ENCODE results near the gene GRIK3.

GRIK3 gene

GRCh38 chr1:36794460-36794859, 239.9 kb downstream of the GRIK3 start:
- DNase-seq (ENCODE audit: low spot score), result no peak
- no peak for FAIRE-seq

GRCh38 chr1:36793452-36793851, 240.9 kb downstream of the GRIK3 start:
- peak; percentile 77 for FAIRE-seq
- no peak for DNase-seq (ENCODE audit: low spot score)

DNA sequence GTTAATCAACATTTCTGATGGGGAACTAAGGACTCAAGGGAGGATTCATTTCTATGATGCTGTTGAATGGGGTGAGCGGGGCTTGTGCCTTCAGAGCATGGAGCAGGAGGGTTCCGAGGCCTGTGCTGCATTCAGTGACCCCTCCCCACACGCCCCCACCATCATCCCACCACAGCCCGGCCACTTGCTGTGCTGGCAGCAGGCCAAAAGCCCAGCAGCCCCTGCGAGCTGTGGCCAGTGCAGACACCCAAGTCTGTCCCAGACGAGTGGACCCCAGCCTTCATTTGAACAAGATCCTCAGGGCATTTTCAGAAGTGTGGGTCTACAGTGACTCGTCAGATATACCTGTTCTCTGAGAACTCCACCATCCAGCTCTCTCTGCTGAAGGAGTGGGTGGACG, 242.0 kb downstream of the GRIK3 start:
- no peak for FAIRE-seq
- DNase-seq (ENCODE audit: low spot score), result no peak

DNA sequence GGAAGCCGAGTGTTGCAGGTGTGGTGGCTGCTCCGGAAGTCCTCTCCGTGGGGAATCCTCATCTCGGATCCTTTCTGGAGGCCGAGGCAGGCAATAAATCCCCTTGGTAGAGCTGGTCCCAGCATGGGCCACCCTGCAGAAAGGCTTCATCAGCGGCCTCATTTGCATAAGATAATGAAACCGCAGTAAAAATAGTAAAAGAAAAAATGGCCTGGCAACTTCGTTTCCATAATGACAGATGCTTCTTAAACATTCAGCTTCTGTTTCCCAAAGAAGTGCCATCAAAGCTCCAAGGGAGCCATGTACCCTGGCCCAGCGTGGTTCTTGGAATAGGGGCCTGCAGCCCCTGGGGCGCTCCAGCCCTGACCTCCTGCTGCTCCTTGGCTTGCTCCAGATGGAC, 244.1 kb downstream of the GRIK3 start:
- no peak for DNase-seq (ENCODE audit: low spot score)
- no peak for FAIRE-seq

DNA sequence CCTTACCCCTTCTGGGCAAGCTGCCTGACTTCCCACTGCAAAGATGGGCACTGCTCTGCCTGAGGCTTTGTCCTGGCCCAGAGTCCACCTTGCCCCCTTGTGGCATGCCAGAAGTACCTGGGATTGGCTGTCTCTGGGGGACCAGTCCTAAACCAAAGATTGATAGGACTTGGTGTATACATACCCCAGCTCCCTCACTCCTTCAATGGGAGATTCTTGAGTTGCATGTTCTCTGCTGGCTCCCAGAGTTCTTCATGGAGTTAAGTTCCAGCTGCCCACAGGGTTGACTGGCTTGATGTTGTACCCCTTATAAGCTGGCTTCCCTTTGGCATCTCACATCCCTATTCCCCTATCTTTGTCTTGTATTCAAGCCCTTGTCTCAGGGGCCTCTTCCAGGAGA, 244.8 kb downstream of the GRIK3 start:
- FAIRE-seq (no peak), DNase-seq (ENCODE audit: low spot score) (no peak)

DNA sequence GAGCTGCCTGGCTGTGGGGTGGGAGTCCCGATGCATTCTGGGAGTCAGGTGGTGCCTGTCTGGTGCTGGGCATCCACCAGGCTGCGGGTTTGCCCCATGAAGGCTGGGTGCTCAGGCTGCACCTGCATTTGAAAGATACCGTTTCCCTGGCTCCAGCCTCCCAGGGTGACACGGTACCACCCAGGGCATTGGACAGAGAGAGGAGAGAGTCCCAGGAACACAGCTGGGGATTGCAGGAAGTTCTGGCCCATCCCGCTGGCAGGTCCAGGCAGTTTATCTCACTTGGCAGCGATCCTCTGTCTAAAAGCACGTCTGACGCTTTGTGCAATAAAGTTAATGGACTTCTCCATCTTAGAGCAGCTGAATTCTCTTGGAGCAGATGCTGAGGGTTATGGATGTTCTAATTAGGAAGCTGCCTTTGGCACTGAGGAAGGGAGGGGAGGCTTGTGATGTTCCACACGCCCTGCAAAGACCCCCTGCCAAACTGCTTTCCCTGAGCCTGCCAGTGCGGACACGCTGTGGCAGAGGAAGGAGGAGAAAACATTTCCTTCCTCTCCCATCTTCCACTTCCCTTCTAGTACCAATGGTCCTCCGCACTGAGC, 246.9 kb downstream of the GRIK3 start:
- no peak for FAIRE-seq
- no peak for DNase-seq (ENCODE audit: low spot score)

GRCh38 chr1:36786425-36786824, 247.9 kb downstream of the GRIK3 start:
- no peak for FAIRE-seq

DNA sequence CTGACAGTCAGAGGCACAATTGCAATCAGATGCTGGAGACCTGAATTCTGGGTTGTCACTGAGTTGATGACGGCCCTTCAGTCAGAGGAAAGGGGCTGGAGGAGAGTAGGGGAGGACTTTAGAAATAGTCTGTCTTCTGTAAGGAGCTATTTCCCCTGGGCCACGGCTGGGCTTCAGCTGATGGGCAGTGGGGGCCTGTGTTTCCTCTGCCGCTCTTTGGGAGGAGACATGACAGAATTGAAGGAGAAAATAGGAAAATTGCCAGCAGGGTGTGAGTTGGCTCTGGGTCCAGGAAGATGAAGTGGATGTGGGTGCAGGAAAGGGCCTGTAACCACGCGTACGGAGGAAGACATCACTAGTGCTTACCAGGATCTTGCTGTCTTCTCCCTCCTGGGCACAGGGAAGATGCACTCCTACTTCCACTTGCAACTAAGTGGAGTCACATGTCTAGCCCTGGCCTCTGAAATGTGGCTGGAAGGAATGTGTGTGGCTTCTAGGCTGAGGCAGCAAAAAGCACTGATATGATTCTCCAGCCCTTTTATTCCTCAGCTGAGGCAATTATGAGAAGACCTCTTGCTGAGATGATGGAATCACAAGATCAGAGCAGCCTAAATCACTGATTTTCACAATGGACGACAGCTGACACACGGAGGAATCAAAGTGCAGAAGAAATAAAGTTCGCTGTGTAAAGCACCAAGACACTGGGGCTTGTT, 250.0 kb downstream of the GRIK3 start:
- FAIRE-seq, result no peak

More at GRCh38 chr1:36786425-36786824, 247.9 kb downstream of the GRIK3 start:
- DNase-seq (ENCODE audit: low spot score), result no peak

DNA sequence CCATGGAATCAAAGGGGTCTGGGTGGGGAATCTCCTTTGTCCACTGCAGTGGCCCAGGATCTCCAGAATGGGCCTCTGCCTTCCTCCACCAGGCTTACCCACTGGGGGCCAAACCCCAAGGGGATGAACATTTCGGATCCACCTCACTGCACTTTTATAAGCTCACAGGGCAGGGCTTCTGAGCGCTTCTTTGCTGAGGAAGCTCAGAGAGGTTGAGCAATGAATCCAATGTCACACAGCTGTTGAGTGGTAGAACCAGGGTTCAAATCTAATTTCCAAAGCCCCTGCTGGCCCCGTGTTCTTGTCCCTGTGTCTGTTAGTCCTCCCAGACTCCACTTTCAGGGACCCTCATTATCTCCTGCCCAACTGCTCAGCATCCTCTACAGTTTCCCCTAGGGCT, 250.8 kb downstream of the GRIK3 start:
- FAIRE-seq (no peak), DNase-seq (ENCODE audit: low spot score) (no peak)

More for the DNA sequence above, 250.0 kb downstream of the GRIK3 start:
- no peak for DNase-seq (ENCODE audit: low spot score)

- DNase-seq (ENCODE audit: low spot score) (no peak), FAIRE-seq (no peak)
These were observed 251.5 kb downstream of the GRIK3 start for GRCh38 chr1:36782785-36783184.

- FAIRE-seq (no peak), DNase-seq (ENCODE audit: low spot score) (no peak)
These were observed 252.2 kb downstream of the GRIK3 start for GRCh38 chr1:36782085-36782484.

DNA sequence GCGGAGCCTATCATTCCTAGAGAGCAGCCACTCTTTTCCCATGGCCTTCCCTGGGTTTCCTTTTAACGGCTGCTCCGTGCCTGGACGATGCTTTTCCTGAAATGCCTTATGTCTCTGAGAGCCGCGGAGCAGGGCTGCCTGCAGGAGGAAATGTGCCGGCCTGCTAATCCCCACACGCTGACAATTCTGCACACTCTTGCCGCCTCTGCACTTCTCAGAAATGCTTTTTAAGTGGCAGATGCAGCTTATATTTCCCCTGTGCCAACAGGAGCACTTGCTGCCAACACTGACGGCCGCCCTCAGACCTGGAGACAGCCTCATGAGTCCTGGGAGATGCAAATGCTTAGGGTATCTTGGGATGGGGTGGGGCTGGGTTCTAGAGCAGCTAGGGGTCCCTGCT, 253.2 kb downstream of the GRIK3 start:
- FAIRE-seq (no peak), DNase-seq (ENCODE audit: low spot score) (no peak)

- DNase-seq (ENCODE audit: low spot score) (no peak), FAIRE-seq (no peak)
These were observed 255.6 kb downstream of the GRIK3 start for GRCh38 chr1:36778740-36779139.

DNA sequence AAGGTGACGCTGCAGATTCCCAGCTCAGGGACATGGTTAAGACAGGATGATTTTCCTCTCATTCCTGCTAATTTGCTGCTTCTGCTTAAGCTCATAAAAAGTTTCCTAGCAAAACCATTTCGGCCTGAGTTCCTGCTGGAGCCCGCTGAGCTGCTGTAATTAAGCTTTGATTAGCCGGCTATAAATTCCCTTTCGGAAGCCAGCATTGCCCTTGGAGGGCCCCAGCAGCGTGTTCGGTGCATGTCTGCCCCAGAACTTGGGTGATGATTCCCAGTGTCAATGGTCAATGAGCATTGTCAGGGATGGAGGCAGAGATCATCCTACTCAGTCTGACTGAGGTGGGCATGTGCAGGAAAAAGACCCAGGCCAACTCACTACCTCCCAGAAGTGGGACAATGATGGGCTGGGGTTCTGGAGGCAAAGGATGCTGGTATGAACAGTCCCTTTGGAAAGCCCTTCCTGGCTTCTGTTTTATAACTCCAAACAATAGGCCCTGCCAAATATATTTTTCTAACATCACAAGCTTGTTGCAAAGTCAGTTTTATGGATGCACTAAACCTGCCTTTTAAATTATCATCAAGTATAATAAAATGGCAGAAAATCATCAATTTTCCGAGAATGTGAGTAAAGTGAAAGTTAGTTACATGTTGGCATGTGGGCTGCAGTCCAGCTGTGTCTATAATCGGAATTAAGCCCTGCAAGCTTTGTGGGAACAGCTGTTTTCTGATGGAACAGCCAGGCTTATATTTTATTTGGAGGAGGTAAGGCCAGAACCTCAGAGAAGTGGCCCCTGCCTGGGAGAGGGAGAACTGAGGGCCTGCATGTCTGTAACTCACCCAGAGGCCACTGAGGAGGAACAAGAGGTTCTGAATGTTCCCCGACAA, 257.1 kb downstream of the GRIK3 start:
- FAIRE-seq (no peak), DNase-seq (ENCODE audit: low spot score) (no peak)

DNA sequence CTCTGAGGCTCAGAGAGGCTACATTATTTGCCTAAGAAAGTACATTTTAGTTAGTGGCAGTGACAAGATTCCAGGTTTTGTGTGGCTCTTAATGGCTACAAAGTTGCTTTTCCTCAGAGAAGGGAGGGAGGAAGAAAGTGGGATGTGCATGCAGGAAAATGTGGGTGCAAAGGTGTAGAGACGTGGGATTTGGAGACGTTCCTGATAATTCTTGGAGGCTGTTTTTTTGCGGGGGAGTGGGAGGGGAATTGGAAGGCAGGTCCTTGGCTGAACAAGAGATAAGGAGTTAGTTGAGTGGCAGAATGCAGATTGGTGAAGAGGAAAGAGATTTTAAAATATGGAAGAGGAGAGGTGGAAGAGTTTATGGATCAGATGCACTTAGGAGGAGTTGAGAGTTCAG, 258.1 kb downstream of the GRIK3 start:
- FAIRE-seq (no peak), DNase-seq (ENCODE audit: low spot score) (no peak)

DNA sequence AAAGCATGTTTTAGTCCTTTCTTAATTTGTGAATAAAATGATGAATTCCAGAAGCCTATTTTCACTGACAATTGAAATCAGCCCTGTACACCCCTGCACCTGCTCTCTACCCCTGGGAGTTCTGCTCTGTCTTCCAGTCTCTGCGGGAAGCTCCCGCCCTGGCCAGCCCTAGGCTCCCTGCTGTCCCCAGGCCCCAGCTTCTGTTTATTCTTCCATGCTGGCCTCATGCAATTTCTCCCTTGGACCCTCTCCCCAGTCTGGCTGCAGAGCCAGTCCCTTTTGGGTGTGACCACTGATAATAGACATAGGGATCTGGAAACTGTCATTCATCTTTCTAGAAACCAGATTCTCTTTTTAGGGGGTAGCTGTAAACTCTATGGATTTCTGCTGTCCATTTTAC, 258.6 kb downstream of the GRIK3 start:
- FAIRE-seq, result no peak

GRCh38 chr1:36773827-36774541, 260.3 kb downstream of the GRIK3 start:
- FAIRE-seq (no peak), DNase-seq (ENCODE audit: low spot score) (no peak)

More for the DNA sequence above, 258.6 kb downstream of the GRIK3 start:
- no peak for DNase-seq (ENCODE audit: low spot score)

DNA sequence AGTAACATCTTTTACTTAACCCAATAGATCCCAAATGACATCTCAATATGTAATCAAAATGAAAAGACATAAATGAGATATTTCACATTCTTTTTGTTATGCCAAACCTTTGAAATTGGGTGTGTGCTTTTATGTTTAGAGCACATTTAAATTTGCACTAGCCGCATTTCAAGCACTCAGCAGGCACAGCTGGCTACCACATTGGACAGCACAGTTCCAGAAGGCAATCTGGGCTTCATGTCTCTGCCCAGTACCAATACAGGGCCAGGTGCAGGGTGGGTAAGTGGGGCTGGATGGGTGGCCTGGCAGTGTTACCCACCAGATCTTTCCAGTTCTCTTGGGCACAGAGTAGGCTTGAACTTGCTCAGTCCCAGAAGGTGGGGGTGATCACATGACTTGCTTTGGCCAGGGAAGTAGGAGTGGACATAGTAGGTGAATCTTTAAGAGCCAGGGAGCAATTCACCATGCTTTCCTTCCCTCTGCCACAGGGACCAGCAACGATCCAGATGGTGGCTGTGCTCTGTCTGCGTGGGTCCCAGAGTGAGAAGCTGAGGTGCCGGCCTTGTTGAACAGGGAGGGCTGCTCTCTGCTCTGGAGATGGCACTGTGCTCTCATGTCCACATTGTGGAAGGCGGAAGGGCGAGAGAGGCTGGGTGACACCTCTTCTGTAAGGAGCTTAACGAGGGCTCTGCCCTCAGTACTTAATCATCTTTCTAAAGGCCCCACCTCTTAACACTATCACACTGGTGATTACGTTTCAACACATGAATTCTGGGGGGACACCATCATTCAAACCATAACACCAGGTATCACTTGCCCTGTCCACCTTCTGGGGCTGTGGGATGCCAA, 261.4 kb downstream of the GRIK3 start:
- FAIRE-seq (no peak), DNase-seq (ENCODE audit: low spot score) (no peak)

DNA sequence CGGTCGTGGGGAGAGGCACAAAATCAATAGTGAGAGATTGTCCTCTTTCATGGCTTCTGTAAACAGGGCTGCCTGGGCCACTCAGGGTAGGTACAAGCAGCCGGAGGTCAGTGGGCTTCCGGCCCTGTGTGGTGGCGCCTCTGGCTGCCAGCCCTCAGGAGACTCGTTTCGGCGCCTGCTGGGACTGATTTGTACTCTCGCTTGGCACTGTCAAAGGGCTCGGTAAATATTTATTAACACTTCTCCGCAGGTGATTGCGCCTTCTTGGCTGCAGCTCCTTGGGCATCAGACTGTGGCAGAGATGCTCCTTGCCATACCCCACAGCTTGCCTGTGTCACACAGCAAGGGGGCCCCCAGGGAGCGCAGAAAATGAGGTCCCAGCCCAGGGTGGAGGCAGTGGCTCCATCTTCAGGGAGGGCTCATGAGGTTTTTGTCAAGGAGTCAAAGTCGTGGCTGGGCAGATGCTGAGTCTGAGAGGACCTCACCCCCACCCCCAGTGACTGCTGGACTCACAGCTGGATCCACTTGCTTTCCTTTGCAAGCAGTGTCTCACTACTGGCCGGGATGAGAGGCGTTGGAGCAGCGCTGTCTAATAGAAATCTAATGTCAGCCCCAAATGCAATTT, 262.5 kb downstream of the GRIK3 start:
- DNase-seq (ENCODE audit: low spot score), result no peak
- FAIRE-seq, result no peak

GRCh38 chr1:36771240-36771639, 263.1 kb downstream of the GRIK3 start:
- no peak for FAIRE-seq
- DNase-seq (ENCODE audit: low spot score), result no peak
